IgD-negative memory B cell (primary cell): ENCODE measurements around the gene DCLK1. TPM values are rescaled to one million over a fixed set of nuclear protein-coding genes. Genes with fewer than 3 reads are reported as not detected.

ENCODE experiments used
- H3K27ac Mint-ChIP-seq, 3 donors: one replicate each; pipeline ENCODE4 v1.8.0; 2020 to 2022; ENCODE audit warnings: mild to moderate bottlenecking in 3 of 3, mixed read lengths in 3 of 3, moderate library complexity in 1 of 3
- H3K27me3 Mint-ChIP-seq: one replicate; pipeline ENCODE4 v1.8.0; 2021; ENCODE audit warnings: mixed read lengths
- H3K36me3 Mint-ChIP-seq: one replicate; pipeline ENCODE4 v1.8.0; 2020; ENCODE audit warnings: mild to moderate bottlenecking, mixed read lengths
- H3K4me1 Mint-ChIP-seq, 3 donors: one replicate each; pipeline ENCODE4 v1.8.0; 2020 to 2022; ENCODE audit warnings: mixed read lengths in 3 of 3, mild to moderate bottlenecking in 1 of 3
- H3K4me3 Mint-ChIP-seq, 4 donors: one replicate each; pipeline ENCODE4 v1.8.0; 2020 to 2022; ENCODE audit warnings: mild to moderate bottlenecking in 4 of 4, mixed read lengths in 4 of 4, moderate library complexity in 3 of 4
- H3K9me3 Mint-ChIP-seq, 3 donors: one replicate each; pipeline ENCODE4 v1.8.0; 2020 to 2021; ENCODE audit warnings: mixed read lengths in 3 of 3, mild to moderate bottlenecking in 1 of 3
- polyA plus RNA-seq: library from polyadenylated mRNA; unstranded; fragments of 300-500 nt; fragmentation: Illumina TruSeq; gene quantifications from one replicate; pipeline ENCODE4 v1.2.3, GENCODE V29; 2021

The DCLK1 gene
- polyA plus RNA-seq, 1 donor from 2014 or later = not detected

DNA sequence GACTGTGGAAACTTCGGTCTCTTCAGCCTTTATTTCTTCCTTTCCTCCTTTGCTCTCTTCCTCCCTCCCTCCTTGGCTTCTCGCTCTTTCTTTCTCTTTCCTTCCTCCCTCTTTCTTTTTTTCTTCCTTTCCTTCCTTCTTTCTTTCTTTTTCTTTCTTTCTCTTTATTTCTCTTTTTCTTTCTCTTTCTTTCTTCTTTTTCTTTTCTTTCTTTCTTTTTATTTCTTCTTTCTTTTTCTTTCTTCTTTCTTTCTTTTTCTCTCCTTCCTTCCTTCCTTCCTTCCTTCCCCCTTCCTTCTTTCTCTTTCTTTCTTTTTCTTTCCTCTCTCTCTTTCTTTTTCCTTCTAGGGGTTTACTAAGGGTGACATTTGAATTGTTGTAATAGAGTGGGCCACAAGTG is 364.5 kb downstream of the DCLK1 start:
- H3K27ac Mint-ChIP-seq = no peak overlapping the region
- no peaks in the 10 kb centered on the region for H3K36me3 Mint-ChIP-seq
- H3K4me1 Mint-ChIP-seq = no peaks in the 10 kb centered on the region
- H3K27me3 Mint-ChIP-seq = peaks cover 3% of the 10 kb centered on the region
- H3K4me3 Mint-ChIP-seq = no peak overlapping the region
- peaks cover 0 to 3% (median 3%) of the 10 kb centered on the region in 3 donors for H3K9me3 Mint-ChIP-seq

GRCh38 chr13:35765941-35766340 is 365.2 kb downstream of the DCLK1 start:
- Mint-ChIP-seq H3K4me3 (no peak overlapping the region), H3K27ac (no peak overlapping the region), H3K4me1 (no peaks in the 10 kb centered on the region), H3K9me3 (peaks cover 0 to 3% (median 3%) of the 10 kb centered on the region in 3 donors), H3K27me3 (peaks cover 3% of the 10 kb centered on the region), H3K36me3 (no peaks in the 10 kb centered on the region)

- Mint-ChIP-seq H3K27ac (no peak overlapping the region), H3K27me3 (peaks cover 3% of the 10 kb centered on the region), H3K4me1 (no peaks in the 10 kb centered on the region), H3K4me3 (no peak overlapping the region), H3K36me3 (no peaks in the 10 kb centered on the region), H3K9me3 (peaks cover 0 to 3% (median 3%) of the 10 kb centered on the region in 3 donors)
Observed at GRCh38 chr13:35765366-35765765, 365.8 kb downstream of the DCLK1 start.

GRCh38 chr13:35764326-35765015 is 366.7 kb downstream of the DCLK1 start:
- no peaks in the 10 kb centered on the region for H3K36me3 Mint-ChIP-seq
- peaks cover 0 to 2% (median 0%) of the 10 kb centered on the region in 3 donors for H3K4me1 Mint-ChIP-seq
- H3K4me3 Mint-ChIP-seq = no peak overlapping the region
- no peak overlapping the region for H3K27ac Mint-ChIP-seq
- H3K27me3 Mint-ChIP-seq = peaks cover 3% of the 10 kb centered on the region
- H3K9me3 Mint-ChIP-seq = peaks cover 4 to 10% (median 9%) of the 10 kb centered on the region in 3 donors

DNA sequence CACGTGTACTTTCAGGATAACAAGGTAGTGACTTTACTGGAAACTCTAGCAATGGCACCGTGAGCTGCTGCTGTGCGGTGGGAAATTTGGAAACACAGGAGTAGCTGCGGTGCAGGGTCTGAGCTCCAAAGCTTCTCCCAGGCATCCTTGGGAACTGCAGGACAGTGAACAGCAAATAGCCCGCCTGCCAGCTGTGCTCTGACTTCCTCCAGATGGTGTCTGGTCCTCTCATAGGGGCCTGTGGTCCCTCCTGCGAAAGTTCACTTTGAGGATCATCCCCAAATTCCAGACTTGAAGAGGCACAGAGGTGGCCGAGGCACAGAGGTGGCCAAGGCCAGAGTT is 367.4 kb downstream of the DCLK1 start:
- H3K9me3 Mint-ChIP-seq = peaks cover 6 to 14% (median 9%) of the 10 kb centered on the region in 3 donors
- H3K27me3 Mint-ChIP-seq = peaks cover 3% of the 10 kb centered on the region
- H3K36me3 Mint-ChIP-seq = no peaks in the 10 kb centered on the region
- no peak overlapping the region for H3K4me3 Mint-ChIP-seq
- no peak overlapping the region for H3K27ac Mint-ChIP-seq
- H3K4me1 Mint-ChIP-seq = peaks cover 0 to 2% (median 0%) of the 10 kb centered on the region in 3 donors

DNA sequence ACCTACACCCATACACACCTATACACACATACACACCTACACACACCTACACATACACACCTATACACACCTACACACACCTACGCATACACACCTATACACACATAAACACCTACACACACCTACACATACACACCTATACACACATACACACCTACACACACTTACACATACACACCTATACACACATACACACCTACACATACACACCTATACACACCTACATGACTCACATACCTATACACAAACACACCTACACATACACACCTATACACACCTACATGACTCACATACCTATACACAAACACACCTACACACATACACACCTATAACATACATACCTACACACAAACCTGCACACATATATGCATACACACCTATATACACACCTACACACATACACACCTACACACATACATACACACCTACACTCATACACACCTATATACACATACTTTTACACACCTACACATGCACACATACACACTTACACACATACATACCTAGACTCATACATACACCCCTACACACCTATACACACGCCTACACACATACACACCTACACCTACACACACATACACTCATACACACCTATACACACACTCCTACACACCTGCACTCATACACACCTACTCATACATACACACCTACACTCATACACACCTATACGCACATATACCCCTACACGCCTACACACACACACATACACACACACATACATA is 368.0 kb downstream of the DCLK1 start:
- Mint-ChIP-seq H3K4me3 (no peak overlapping the region), H3K9me3 (peaks cover 6 to 20% (median 9%) of the 10 kb centered on the region in 3 donors), H3K4me1 (peaks cover 0 to 2% (median 0%) of the 10 kb centered on the region in 3 donors), H3K27ac (no peak overlapping the region), H3K36me3 (no peaks in the 10 kb centered on the region), H3K27me3 (peaks cover 3% of the 10 kb centered on the region)

DNA sequence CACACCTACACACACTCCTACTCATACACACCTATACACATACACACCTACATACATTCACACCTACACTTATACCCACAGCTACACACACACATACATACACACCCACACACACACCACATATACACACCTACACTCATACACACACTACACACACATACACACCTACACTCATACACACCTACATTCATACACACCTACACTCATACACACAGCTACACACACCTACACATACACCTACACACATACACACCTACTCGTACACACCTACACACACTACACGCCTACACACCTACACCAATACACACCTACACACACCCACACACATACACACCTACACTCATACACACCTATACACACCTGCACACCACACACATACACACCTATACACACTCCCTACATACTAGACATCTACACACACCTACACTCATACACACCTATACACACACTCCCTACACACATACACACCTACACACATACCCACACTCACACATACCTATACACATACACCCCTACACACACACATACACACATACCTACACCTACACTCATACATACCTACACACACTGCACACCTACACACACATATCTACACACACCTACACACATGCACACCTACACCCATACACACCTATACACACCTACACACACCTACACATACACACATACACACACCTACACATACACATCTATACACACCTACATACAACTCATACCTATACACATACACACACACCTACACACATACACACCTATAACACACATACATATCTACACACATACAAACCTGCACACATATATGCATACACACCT is 369.5 kb downstream of the DCLK1 start:
- Mint-ChIP-seq H3K27me3 (no peaks in the 10 kb centered on the region), H3K36me3 (no peaks in the 10 kb centered on the region), H3K4me1 (peaks cover 0 to 2% (median 0%) of the 10 kb centered on the region in 3 donors), H3K27ac (no peak overlapping the region), H3K9me3 (peaks cover 6 to 20% (median 9%) of the 10 kb centered on the region in 3 donors), H3K4me3 (no peak overlapping the region)

- peaks cover 0 to 2% (median 0%) of the 10 kb centered on the region in 3 donors for H3K4me1 Mint-ChIP-seq
- no peak overlapping the region for H3K27ac Mint-ChIP-seq
- H3K4me3 Mint-ChIP-seq = no peak overlapping the region
- peaks cover 6 to 17% (median 7%) of the 10 kb centered on the region in 3 donors for H3K9me3 Mint-ChIP-seq
- H3K36me3 Mint-ChIP-seq = no peaks in the 10 kb centered on the region
- no peaks in the 10 kb centered on the region for H3K27me3 Mint-ChIP-seq
Observed at GRCh38 chr13:35760735-35761281, 370.4 kb downstream of the DCLK1 start.

DNA sequence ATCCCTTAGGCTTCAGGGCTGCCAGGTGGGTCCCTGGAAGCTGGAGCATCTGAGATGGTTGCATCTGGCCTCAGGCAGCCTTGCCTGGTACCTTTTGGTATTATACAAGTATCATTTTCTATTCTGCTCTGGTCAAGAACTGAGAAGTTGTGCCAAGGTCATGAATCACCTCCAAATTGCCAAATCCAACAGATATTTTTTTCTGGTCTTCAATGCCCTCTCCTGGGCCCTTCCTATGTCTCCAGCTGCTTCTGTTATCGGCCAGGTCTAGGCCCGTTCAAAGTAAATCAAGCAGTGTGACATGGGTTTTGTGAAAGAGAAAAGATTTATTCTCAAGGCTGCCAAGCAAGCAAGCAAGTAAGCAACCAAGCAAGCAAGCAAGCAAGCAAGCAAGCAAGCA is 383.6 kb downstream of the DCLK1 start:
- Mint-ChIP-seq H3K4me3 (no peak overlapping the region), H3K27me3 (no peaks in the 10 kb centered on the region), H3K27ac (no peak overlapping the region), H3K36me3 (no peaks in the 10 kb centered on the region), H3K9me3 (peaks cover 6 to 18% (median 6%) of the 10 kb centered on the region in 3 donors), H3K4me1 (no peaks in the 10 kb centered on the region)

DNA sequence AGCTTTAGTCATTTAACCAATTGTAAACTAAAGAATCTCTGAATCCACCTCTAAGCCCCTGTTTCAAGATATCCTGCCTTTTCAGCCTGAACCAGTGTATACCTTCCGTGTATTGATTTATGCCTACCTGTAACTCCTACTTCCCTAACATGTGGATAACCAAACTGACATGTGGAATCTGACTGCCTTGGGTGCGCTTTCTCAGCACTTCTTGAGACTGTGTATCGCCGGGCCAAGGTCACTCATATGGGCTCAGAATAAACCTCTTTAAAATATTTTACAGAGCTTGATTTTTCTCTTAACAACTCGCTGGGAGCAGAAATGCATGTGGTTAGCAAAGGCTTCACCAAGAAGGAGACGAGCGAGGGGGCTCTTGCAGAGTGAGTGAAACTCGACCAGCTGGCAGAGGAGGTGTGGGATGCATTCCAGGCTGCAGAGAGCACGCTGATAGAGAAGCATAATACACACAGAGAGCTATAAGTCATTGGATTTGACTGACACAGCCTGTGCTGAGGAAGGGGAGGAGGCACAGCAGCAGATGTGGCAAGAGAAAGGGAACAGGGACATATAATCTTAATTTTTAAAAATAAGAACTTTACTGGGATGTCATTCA is 386.5 kb downstream of the DCLK1 start:
- Mint-ChIP-seq H3K4me3 (no peak overlapping the region), H3K9me3 (peaks cover 5 to 15% (median 8%) of the 10 kb centered on the region in 3 donors), H3K27me3 (no peaks in the 10 kb centered on the region), H3K36me3 (peaks cover 2% of the 10 kb centered on the region), H3K4me1 (no peaks in the 10 kb centered on the region), H3K27ac (peak overlapping the region in 1 of 3 donors; percentile 63)

DNA sequence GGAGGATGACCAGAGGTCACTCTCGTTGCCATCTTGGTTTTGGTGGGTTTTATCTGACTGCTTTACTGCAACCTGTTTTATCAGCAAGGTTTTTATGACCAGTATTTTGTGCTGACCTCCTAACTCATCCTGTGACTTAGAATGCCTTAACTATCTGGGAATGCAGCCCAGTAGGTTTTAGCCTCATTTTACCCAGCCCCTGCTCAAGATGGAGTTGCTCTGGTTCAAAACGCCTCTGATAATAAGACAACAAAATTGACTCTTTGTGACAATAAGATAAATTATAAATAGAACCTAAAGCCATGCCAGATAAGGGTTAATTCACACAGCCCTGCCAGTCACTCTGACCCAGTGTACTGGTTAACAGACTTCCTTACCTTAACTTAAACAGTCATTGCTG is 387.0 kb downstream of the DCLK1 start:
- Mint-ChIP-seq H3K27ac (peak overlapping the region in 1 of 3 donors; percentile 63), H3K4me1 (no peaks in the 10 kb centered on the region), H3K36me3 (peaks cover 2% of the 10 kb centered on the region), H3K9me3 (peaks cover 5 to 12% (median 8%) of the 10 kb centered on the region in 3 donors), H3K4me3 (no peak overlapping the region), H3K27me3 (no peaks in the 10 kb centered on the region)

DNA sequence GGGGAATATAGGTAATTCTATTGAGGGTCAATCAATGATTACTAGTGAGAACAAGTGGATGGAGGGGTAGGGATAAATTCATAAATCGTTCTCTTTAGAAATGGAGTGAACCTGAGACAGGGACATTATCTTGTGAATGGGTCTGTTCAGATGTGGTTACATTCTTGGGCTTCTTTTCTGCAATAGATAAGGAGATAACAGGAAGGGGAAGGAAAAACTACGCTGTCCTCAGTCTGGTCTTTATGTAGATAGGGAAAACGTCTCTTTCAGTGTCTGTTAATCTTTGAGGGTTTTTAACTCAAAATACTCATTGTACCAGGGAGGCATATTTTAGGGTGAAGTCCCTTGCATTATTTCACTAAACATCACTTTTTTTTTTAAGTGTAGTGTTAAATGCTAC is 388.0 kb downstream of the DCLK1 start:
- Mint-ChIP-seq H3K4me1 (no peaks in the 10 kb centered on the region), H3K36me3 (peaks cover 2% of the 10 kb centered on the region), H3K4me3 (no peak overlapping the region), H3K27me3 (no peaks in the 10 kb centered on the region), H3K27ac (no peak overlapping the region), H3K9me3 (peaks cover 5 to 10% (median 8%) of the 10 kb centered on the region in 3 donors)

DNA sequence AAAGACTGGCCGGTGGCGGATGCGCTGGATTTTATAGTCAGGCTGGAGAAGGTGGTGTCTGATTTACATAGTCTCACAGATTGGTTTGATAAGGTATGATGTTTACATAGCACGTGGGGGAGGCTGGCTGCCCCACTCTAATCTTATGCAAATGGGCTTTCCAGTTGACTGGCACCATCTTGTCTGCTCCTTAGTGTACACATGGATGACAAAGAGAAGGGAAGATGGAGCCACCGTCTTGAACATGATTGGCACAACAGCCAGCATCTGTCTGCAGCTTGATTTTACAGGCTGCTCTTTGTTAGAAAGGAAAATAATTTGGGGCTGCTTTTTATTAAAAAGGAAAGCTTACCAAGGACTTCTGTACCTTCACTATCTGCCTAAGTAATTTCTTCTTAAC is 389.5 kb downstream of the DCLK1 start:
- H3K36me3 Mint-ChIP-seq = peaks cover 2% of the 10 kb centered on the region
- no peak overlapping the region for H3K27ac Mint-ChIP-seq
- H3K4me1 Mint-ChIP-seq = no peaks in the 10 kb centered on the region
- H3K27me3 Mint-ChIP-seq = no peaks in the 10 kb centered on the region
- peaks cover 2 to 8% (median 6%) of the 10 kb centered on the region in 3 donors for H3K9me3 Mint-ChIP-seq
- no peak overlapping the region for H3K4me3 Mint-ChIP-seq

DNA sequence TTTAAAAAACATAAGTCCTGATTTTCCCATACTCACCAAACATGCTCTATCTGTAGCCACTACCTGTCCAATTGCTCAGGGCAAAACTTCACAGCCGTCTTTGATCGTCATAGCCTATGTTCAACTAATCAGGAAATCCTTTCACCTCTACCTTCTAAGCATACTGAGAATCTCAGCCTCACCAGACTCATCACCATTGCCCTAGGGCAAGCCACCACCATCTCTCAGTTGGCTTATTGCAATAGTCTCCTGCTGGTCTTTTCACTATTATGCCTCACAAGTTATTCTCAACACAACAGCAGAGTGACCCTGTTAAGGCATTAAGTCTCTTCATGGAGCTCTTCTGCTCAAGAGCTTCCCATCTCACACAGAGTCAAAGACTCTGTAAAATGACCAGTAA is 394.3 kb downstream of the DCLK1 start:
- no peaks in the 10 kb centered on the region for H3K4me1 Mint-ChIP-seq
- H3K9me3 Mint-ChIP-seq = peaks cover 0 to 8% (median 6%) of the 10 kb centered on the region in 3 donors
- H3K27me3 Mint-ChIP-seq = no peaks in the 10 kb centered on the region
- H3K27ac Mint-ChIP-seq = no peak overlapping the region
- H3K4me3 Mint-ChIP-seq = no peak overlapping the region
- peaks cover 2% of the 10 kb centered on the region for H3K36me3 Mint-ChIP-seq
